ENCODE results near the gene THAP12.
"Not testable (repeated sequence)": the region's sequence is repeated elsewhere in the genome, so short reads cannot be mapped to it uniquely, and the experiment has no call there.

Gene THAP12

DNA sequence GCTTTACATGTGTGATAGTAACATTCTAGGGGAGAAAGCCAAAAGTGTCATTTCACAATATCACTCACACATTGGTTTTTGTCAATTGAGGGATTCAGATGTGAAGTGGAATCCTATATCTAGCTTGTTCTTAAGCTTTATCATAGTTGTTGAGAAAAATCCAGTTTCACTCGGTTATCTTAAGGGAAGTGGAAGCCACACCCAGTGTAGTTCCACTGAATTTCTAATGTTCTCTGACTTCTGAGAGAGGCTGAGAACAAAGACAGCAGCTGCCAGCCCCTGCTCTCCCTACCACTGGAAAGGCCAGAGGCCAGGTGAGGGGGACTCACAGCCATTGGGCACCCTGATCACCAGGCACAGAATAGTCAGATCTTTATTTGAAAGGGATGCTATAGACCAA lies 53.7 kb downstream of the THAP12 start:
- FAIRE-seq (no peak), DNase-seq (ENCODE audit: low spot score) (no peak)

DNA sequence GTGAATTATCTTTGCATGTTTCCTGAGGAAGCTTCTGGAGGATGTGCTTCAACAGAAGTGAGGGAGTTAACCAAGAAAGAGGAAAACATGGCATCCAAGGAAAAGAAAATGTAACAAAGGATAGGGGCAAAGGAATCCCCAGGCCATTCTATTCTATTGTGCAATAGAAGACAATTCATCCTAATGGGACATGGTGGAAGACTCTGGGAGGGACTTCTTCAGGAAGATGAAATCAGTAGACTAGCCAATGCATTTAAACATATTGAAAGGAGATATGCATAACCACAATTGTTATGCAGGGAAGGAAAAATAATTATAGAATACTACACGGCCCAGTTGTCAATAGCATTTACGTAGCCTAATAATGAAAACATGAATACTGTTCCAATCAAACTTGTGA lies 55.7 kb downstream of the THAP12 start:
- FAIRE-seq (no peak), DNase-seq (ENCODE audit: low spot score) (no peak)

DNA sequence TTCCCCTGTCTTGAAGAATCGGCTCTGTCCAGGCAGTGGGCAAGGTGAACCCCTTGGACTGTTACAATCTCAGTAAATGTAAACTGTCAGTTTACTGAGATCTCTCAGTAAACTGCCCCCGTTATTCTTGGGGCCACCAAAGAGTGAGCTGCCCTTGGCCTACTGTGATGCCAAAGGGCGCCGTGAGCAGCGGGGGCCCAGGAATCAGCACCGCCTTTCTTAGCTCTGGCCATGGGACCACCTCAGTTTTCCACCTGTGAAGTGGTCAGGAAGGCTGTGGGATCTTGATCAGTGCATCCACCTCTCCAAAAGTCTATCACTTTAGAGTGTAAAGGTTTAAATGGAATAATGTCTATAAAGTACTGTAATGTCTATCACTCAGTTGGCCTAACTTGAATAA lies 57.1 kb downstream of the THAP12 start:
- FAIRE-seq (no peak), DNase-seq (ENCODE audit: low spot score) (no peak)

DNA sequence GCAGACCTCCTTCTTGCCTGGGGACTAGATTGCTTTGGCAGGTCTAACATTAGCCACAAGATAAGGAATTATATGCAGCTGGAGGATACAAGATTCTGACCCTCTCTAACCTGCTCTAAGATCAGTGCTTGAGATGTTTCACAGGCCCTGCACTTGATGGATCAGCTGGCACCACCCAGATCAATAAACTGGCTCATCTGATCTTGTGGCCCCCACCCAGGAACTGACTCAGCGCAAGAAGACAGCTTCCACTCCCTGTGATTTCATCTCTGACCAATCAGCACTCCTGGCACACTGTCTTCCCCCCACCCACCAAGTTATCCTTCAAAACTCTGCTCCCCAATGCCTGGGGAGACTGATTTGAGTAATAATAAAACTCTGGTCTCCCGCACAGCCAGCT lies 57.6 kb downstream of the THAP12 start:
- DNase-seq (ENCODE audit: low spot score); FAIRE-seq: not testable (repeated sequence)

DNA sequence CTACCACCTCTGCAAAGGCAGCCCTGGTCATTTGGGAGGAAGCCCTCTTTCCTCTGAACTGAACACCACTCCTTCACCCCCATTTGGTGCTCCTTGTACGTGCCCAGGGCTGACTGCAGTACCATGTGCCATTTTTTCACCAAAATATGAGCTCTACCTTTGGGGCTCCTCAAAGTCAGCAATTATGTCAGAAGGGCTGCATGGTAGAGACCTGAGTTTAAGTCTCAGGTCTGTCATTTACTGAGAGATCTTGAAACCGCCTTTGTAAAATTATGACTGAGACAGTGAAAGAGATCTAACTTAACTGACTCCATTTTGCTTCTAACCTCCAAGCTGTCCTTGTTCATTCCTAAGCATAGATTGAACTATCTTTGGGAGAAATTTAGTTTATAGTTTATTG lies 58.0 kb downstream of the THAP12 start:
- FAIRE-seq (no peak), DNase-seq (ENCODE audit: low spot score) (no peak)

DNA sequence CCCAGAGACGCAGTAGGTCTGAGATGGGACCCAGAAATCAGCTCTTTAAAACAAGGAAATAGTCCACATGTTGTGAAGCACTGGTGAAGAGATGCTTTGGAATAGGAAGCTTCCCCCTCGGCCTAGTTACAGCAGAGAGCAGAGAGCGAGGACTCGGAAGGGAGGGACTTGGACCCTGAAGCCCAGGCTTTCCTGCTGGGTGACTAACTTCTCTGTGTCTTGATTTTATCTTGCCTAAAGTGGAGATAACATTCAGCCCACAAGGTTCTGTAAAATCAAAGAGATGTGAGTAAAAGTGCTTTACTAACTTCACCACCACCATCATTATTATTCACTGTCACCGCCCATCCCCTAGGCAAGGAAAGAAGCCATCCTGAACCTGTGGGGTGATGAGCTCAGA lies 58.4 kb downstream of the THAP12 start:
- DNase-seq (ENCODE audit: low spot score), result no peak
- FAIRE-seq, result no peak

DNA sequence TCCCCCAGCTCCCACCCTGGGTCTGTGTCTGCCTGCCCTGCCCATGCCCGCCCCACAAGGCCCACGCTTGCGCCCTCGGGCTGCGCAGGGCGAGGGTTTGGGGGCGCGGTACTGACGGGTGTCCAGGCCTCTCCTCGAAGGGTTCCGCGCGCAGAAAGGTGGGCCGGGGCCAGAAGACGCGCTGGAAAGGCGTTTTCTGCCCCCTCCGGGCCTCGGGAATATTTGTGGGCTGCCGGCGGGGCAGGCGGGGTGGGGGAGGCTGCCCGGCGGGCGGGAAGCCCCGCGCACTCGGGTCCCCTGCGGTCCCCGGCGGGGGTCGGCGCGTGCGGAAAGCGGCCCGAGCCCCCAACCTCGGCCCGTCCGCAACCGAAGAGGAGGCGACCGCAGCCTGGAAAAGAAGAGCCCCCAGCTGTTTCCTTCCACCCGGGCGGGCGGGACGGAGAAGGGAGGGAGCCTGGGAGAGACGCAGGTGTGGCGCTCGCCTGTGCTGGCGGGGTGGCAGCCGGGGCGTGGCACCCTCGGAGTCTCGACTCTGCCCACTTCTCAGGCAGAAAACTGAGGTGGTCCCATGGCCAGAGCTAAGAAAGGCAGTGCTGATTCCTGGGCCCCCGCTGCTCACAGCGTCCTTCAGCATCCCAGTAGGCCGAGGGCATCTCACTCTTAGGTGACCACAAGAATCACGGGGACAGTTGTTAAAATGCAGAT lies 59.0 kb downstream of the THAP12 start:
- FAIRE-seq (no peak), DNase-seq (ENCODE audit: low spot score) (no peak)

DNA sequence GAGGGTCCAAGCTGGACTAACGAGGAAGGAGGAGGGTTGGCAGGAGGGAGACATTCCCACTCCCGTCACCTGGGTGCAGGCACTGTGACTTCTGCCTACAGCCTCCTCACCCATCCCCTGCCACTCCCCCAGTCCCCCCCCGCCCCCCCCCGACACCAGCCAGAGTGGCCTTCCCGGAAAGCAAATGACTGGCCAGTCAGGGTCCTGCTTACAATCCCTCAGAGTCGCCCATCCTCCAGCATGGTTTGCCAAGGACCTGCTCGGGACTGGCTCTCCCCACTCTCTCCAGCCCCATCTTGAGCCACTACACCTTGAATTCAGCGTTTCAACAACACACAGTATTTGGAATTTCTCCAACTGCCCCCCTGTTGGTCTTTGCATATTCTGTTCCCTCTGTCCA lies 59.6 kb downstream of the THAP12 start:
- no peak for FAIRE-seq
- DNase-seq (ENCODE audit: low spot score), result no peak

DNA sequence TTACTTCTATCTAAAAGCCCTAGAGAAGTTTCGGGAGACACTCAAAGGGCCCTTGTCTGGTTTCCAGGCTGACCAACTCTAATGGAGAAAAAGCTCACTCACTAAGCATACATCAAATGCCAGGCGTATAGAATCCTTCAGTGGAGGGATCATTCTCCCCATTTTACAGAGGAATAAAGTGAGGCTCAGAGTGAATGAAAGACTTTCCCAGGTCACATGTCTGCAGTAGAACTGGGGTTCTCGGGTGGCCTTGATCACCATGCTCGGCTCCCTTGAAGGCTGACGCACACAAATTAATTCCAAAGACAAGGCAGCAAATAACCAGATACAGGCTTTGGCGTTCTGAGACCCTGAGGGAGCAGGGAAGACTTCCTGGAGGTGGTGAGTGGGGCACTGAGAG lies 60.0 kb downstream of the THAP12 start:
- no peak for FAIRE-seq

DNA sequence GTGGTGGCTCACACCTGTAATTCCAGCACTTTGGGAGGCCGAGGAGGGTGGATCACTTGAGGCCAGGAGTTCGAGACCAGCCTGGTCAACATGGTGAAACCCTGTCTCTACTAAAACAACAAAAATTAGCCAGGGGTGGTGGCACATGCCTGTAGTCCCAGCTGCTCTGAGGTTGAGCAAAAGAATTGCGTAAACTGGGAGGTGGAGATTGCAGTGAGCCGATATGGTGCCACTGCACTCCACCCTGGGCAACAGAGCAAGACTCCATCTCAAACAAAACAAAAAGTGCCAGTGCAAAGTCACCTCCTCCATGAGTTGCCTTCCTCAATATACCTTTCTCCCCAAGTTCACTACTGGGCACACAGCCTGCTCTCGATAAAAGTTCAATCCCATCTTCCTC lies 61.1 kb downstream of the THAP12 start:
- FAIRE-seq, result not testable (repeated sequence)

More for the DNA sequence above, 60.0 kb downstream of the THAP12 start:
- no peak for DNase-seq (ENCODE audit: low spot score)

DNA sequence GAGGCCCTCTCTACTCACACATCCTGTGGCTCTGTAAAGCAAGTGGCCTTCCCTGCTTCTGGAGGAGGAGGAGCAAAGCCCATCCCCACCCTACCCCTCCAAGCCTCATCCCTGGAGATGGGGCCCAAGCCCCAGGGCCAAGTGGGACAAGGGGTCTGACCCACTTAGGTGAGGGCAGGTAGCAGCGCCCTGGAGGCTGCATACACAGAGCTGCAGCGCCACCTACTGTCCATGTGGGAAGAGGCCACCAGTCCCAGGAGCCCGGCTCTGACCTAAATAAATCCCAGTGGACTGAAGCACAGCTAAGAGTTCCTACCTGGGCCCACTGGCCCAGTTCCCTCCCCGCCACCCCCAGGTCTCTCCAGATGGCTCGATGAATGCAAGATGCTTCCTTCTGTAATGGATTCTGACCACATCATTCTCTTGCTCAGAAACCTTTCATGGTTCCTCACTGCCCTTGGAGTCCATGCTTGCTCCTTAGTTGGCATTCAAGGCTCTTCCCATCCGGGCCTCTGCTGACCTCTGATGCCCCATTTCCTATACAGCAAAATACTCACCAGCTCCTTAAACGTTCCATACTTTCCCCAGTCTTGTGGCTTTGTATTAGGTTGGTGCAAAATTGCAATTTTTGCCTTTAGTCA lies 62.1 kb downstream of the THAP12 start:
- DNase-seq (ENCODE audit: low spot score) (peak; percentile 41), FAIRE-seq (no peak)

More for the DNA sequence above, 61.1 kb downstream of the THAP12 start:
- DNase-seq (ENCODE audit: low spot score), result not testable (repeated sequence)

DNA sequence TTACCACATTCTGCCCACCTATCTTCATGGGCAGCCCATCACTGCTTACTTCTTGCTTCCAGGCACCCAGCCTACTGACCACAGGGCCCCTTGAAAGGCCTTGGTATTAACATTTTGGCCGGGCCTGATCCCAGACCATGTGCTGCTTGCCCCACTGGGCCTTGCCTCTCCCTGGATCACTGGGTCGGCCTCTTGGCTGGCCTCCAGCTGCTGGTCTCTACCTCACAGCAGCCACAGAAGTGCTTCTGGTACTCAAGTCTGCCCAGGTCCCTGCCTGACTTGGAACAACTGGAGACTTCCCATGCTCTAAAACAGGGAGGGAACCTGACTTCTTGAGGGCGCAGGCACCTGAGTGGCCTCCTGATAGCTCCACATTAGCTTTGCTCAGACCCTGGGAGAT lies 63.6 kb downstream of the THAP12 start:
- FAIRE-seq (no peak), DNase-seq (ENCODE audit: low spot score) (no peak)

DNA sequence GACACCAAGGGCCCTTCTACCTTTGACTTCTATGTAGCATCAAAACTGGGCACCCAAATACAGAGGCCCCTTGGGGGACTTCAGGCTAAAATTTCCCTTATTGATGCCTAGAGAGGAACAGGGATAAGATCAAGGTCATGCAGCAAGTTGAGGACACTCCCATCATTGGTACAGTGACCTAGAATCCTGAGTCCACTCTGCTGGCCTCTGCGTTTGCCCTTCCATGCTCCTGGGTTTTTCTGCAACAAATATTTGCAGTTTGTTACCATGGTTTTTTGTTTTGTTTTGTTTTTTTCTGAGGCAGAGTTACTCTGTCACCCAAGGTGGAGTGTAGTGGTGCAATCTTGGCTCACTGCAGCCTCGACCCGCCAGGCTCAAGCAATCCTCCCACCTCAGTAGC lies 64.2 kb downstream of the THAP12 start:
- FAIRE-seq, result no peak
- no peak for DNase-seq (ENCODE audit: low spot score)

DNA sequence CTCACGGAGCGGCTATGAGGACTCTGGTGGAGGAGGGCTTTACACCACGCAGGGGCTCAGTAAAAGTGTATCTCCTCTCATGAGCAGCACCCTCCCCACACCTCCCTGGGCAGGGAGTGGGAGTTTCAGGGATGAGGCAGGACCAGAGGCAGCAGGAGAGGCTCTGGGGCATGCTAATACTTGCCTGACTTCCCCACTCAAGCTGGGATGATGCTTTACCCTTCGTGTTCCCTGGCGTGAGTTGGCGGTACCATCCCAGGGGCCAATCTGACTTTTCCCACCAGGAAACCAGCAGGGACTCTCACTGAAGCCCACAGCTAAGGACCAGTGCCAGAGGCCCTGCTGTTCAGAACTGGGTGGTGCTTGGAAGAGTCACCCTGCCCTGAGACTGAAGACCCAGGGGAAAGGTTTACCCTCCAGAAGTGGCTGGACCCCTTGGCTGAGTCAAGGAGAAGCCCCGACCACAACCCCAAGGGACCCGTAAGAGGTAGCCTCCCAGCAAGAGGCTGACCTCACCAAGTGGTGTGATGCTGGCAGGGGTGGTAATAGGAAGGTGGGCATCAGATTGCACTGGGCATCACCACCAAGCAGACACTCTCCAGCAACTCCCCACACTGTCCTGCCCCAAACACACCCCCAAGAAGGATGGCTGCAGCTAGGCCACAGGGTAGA lies 65.6 kb downstream of the THAP12 start:
- DNase-seq (ENCODE audit: low spot score), result no peak
- no peak for FAIRE-seq

DNA sequence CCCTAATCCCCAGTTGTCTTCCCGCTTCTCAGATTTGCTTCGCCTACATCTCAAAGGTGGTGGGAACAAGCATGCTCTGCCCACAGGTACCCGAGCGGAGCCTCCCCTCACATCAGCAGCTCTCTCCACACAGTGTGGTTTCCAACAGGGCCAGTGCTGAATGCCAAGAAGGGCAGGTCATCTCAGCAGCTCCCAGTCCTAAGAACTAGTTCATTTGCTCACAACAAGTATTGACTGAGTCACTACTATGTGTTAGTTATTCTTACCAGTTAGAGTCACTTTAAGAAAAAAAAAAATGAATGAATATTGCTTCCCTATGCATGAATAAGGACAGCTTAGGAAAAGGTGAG lies 66.2 kb downstream of the THAP12 start:
- FAIRE-seq, result no peak
- DNase-seq (ENCODE audit: low spot score), result peak; percentile 39

DNA sequence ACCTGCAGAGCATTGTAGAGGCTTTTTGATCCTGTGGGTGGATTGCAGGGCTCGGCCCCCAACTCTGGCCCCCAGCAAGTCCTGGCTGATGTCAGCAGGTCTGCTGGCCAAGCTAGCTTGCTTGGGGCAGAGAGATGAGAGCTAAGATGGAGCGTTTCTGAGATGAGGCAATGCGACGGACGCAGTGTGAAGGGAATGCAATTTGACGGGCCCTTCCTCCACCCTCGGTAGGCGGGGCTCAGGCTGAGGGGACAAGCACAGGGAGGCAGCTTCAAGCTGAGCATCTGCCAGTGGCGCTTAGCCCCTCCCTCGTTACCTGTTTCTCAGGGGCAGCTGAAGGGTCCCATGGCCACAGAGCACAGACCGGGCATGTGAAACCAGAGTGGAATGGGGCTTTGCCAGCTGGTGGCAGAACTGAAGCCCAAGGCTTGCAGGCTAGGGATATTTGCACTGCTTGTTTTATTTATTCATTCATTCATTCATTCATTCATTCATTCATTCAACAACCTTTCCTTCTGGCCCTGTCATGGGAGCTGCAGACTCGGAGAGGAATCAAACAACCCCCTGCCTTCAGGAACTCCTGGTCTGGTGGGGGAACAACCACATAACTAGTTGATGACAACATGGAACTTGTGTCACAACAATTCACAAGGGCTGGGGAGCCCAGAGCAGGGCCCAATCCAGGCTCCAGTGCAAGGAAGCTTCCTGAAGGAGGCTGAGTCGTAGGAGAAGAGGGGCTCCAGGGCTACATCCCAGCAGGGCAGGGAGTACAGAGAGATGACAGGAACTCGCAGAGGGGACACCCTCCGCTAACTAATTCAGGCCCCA lies 66.8 kb downstream of the THAP12 start:
- FAIRE-seq, result no peak
- DNase-seq (ENCODE audit: low spot score), result no peak

DNA sequence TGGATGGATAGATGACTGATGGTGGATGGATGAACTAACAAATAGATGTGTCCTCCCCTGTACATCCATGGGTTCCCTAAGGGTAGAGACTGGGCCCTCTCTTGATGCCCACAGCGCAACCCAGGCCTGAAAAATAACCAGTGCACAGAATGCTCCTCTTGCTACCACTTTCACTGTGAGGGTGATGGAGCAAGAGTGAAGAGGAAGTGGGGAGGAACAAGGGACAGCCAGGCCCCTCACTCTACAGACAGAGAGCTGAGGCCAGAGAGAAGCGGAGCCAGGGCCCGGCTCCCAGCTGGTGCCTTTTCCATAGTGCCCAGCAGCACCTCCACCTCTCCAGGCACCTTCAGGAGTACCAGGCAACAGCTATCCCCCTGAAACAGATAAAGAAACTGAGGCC lies 67.7 kb downstream of the THAP12 start:
- DNase-seq (ENCODE audit: low spot score), result no peak

DNA sequence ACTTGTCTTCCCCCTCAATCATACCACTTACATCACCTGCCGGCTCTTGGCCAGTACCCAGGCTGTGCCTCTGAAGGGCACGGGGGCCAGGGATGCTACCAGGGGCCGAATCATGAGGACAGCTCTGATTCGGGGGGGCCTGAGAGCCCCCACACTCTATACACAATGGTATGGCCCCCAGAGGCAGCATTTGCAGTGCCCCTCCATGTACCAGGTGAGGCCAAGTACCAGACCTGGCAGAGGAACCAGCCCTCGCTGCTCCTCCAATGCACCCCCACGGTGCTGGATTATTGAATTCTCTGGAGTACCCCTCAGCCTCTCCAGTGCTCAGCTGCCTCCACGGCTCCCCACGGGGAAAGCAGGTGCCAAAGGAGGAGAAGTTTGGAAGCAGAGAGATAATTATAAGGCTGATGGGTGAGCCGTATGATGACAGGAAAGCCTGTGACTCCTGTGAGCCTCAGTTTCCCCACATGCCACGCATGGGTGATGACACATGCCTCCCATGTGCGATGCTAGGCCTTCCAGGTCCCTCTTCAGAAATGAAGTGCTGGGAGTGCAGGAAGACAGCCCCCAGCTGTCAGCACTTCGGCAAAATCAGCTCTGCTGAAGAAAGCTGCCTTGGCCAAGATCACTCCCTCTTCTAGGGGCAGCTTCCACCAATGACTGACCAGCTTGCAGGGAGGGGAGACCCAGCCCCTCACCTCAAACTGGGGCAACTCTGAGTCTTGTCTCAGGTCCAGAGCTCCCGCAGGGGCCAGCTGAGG lies 69.9 kb downstream of the THAP12 start:
- FAIRE-seq (no peak), DNase-seq (ENCODE audit: low spot score) (no peak)

More for the DNA sequence above, 67.7 kb downstream of the THAP12 start:
- no peak for FAIRE-seq

DNA sequence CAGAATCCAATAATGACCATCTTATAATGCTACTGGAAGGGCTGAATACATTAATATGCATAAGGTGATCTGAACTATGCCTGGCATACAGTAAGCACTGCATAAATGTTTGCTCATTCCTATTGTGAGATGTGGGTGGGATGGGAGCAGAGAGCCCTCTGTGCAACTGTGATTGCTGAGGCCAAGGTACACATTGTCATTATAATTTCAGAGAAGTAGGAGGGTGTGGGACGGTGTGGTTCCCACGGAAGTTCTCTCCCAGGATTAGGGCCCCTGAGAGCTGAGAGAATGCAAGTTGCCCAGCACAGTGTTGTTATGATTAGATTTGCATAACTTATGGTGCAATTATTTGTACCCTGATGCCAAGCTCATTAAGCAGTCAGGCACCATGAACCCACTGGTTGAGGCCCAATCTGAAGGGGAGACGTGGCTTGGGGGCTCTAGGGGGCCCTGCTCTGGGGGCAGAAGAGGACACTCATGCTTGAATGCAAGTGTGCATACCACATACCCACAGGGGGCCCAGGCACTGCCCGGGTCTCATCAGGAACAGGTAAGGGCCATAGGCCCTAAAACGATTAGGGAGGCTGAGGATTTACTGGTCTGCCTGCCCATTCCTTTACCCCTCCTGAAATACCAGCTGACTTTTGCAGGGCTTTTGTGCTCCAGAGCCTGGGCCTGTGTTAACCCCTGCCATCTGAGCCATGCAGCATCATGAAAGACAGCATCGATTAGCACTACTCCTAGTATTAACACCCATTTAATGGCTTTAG lies 72.8 kb downstream of the THAP12 start:
- no peak for FAIRE-seq
- no peak for DNase-seq (ENCODE audit: low spot score)

DNA sequence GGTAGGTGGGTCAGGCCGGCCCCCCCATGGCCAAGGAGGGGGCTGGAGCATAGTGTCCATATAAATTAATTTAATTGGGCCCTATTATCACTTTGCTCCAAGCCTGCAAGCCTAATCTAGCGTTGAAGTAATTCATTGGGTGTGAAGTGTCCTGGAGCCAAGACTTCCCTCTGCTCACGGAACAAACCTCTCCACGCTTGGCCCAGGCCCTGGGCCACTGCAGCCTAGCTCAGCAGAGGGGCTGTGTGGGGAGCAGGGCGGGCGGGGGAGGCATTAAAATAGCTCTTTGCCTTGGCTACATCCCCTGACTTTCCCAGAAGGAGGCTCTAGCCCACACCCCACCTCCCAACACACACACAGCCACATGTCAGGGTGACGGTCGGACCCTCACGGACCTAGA lies 73.5 kb downstream of the THAP12 start:
- FAIRE-seq (no peak), DNase-seq (ENCODE audit: low spot score) (no peak)

Data from RCC 7860 (cell line).